Panc1 (cell line): Measurements from ENCODE around the gene SDK2.

ENCODE experiments used
- CTCF ChIP-seq: fragments of 450-650 bp; IDR thresholded peaks from 2 replicates; pipeline ENCODE4 v1.5.1; 2017; ENCODE audit warnings: mild to moderate bottlenecking
- REST ChIP-seq, 2 experiments: IDR thresholded peaks; 2 replicates each; pipeline ENCODE4 v1.6.1; 2011 to 2012; ENCODE audit warnings: low read depth in 2 of 2, control low read depth in 1 of 2, low read length in 1 of 2, mild to moderate bottlenecking in 1 of 2, moderate library complexity in 1 of 2; ENCODE audit not compliant: insufficient read depth in 1 of 2

GRCh38 chr17:73639322-73639721, 4.9 kb downstream of the SDK2 start:
- TF ChIP-seq CTCF (no peak), REST (IDR thresholded peaks at IDR 0.05; ENCODE audit: insufficient read depth in 1 of 2, low read depth in 2 of 2, low read length in 1 of 2) (no peak)
